IMR-90 (cell line): ENCODE measurements around the gene SNAP29. TPM values are rescaled to one million over a fixed set of nuclear protein-coding genes. Genes with fewer than 3 reads are reported as not detected.
A peak's percentile ranks its signal among the peaks of the same experiment; 100 is the strongest.

Experiments used
- ATAC-seq: fragments of 200-7000 bp; cut with Tn5 transposase; 2 replicates; pipeline ENCODE4 v1.9.1; 2020; ENCODE audit warnings: low read depth, mild to moderate bottlenecking, moderate library complexity
- BruUV-seq: library from RNA; stranded (reverse); fragments of 400-500 nt; replicated peaks from 2 replicates; lab custom pipeline; 2021; lab: Mats Ljungman, UMichigan
- CTCF ChIA-PET: fragments of 300-600 bp; formaldehyde crosslinking; extraction: SDS; loops from one replicate; lab custom pipeline; 2021; ENCODE audit warnings: antibody characterized with exemption; lab: Yijun Ruan, JAX
- POLR2A ChIA-PET: fragments of 300-600 bp; sonication (Branson Sonifier 250); formaldehyde crosslinking; loops from one replicate; lab custom pipeline; 2022; ENCODE audit warnings: antibody characterized with exemption; ENCODE audit not compliant: unreplicated experiment; lab: Charles Lee
- DNase-seq: peaks from one replicate; pipeline ENCODE4 v3.0.0; 2013
- H2AFZ ChIP-seq: replicated peaks from 2 replicates; pipeline ENCODE3; 2013; ENCODE audit warnings: low read length, mild to moderate bottlenecking; ENCODE audit not compliant: poor library complexity
- H2AK5ac ChIP-seq: 2 replicates; pipeline ENCODE4 v1.6.1; 2013; ENCODE audit warnings: low read depth, low read length, inconsistent platforms
- H2AK9ac ChIP-seq: replicated peaks from 2 replicates; pipeline ENCODE3; 2013; ENCODE audit warnings: mild to moderate bottlenecking, low read depth, low read length, moderate library complexity; ENCODE audit not compliant: poor library complexity
- H2BK120ac ChIP-seq: 2 replicates; pipeline ENCODE4 v1.6.1; 2013; ENCODE audit warnings: low read depth, low read length, inconsistent platforms
- H2BK15ac ChIP-seq: 3 replicates; pipeline ENCODE4 v1.6.1; 2013; ENCODE audit warnings: low read depth, low read length, inconsistent platforms
- H2BK20ac ChIP-seq: 2 replicates; pipeline ENCODE4 v1.6.1; 2013; ENCODE audit warnings: low read depth, mild to moderate bottlenecking, inconsistent platforms, low read length, moderate library complexity
- H2BK5ac ChIP-seq: 2 replicates; pipeline ENCODE4 v1.6.1; 2013; ENCODE audit warnings: mild to moderate bottlenecking, low read depth, low read length, inconsistent platforms; ENCODE audit not compliant: poor library complexity, severe bottlenecking
- H3K14ac ChIP-seq: replicated peaks from 2 replicates; pipeline ENCODE4 v1.6.1; 2013; ENCODE audit warnings: low read depth, low read length, inconsistent platforms
- H3K18ac ChIP-seq: 2 replicates; pipeline ENCODE4 v1.6.1; 2013; ENCODE audit warnings: low read depth, low read length, control low read depth
- H3K23ac ChIP-seq: 2 replicates; pipeline ENCODE4 v1.6.1; 2013; ENCODE audit warnings: low read depth, low read length, inconsistent platforms
- H3K27ac ChIP-seq: 2 replicates; pipeline ENCODE4 v1.5.1; 2013; ENCODE audit warnings: mild to moderate bottlenecking, control low read depth, low read length; ENCODE audit not compliant: insufficient read depth
- H3K27me3 ChIP-seq: 2 replicates; pipeline ENCODE4 v1.6.1; 2013; ENCODE audit warnings: low read length; ENCODE audit not compliant: control insufficient read depth, insufficient read depth
- H3K36me3 ChIP-seq: 2 replicates; pipeline ENCODE4 v1.6.1; 2013; ENCODE audit warnings: low read length, mixed read lengths; ENCODE audit not compliant: control insufficient read depth, insufficient read depth
- H3K4ac ChIP-seq: 2 replicates; pipeline ENCODE4 v1.6.1; 2013; ENCODE audit warnings: low read depth, low read length, inconsistent platforms
- H3K4me1 ChIP-seq: 2 replicates; pipeline ENCODE4 v1.6.1; 2013; ENCODE audit warnings: low read length, mixed read lengths; ENCODE audit not compliant: control insufficient read depth, insufficient read depth
- H3K4me2 ChIP-seq: 2 replicates; pipeline ENCODE4 v1.6.1; 2013; ENCODE audit warnings: low read depth, mild to moderate bottlenecking, control low read depth, low read length, moderate library complexity
- H3K4me3 ChIP-seq: 2 replicates; pipeline ENCODE4 v1.5.1; 2013; ENCODE audit warnings: low read depth, mild to moderate bottlenecking, control low read depth, low read length, moderate library complexity; ENCODE audit not compliant: insufficient read depth
- H3K56ac ChIP-seq: 2 replicates; pipeline ENCODE4 v1.6.1; 2013; ENCODE audit warnings: low read length, inconsistent platforms; ENCODE audit not compliant: insufficient read depth; ENCODE audit errors: extremely low read depth
- H3K79me1 ChIP-seq, 2 experiments: 2 replicates each; pipeline ENCODE4 v1.6.1; 2013; ENCODE audit warnings: low read length in 2 of 2, inconsistent platforms in 1 of 2, low read depth in 1 of 2
- H3K9ac ChIP-seq: 2 replicates; pipeline ENCODE4 v1.6.1; 2013; ENCODE audit warnings: low read depth, low read length, control low read depth
- H3K9me1 ChIP-seq: 2 replicates; pipeline ENCODE4 v1.6.1; 2013; ENCODE audit warnings: low read length, inconsistent platforms; ENCODE audit not compliant: insufficient read depth
- H3K9me3 ChIP-seq: 2 replicates; pipeline ENCODE4 v1.6.1; 2013; ENCODE audit warnings: low read length; ENCODE audit not compliant: control insufficient read depth, insufficient read depth
- H4K20me1 ChIP-seq: 2 replicates; pipeline ENCODE4 v1.6.1; 2013; ENCODE audit warnings: low read length, inconsistent platforms; ENCODE audit not compliant: insufficient read depth
- H4K5ac ChIP-seq: 2 replicates; pipeline ENCODE4 v1.6.1; 2013; ENCODE audit warnings: mild to moderate bottlenecking, low read depth, low read length, control low read depth
- H4K8ac ChIP-seq, 2 experiments: 2 replicates each; pipeline ENCODE4 v1.6.1; 2013; ENCODE audit warnings: low read depth in 2 of 2, low read length in 2 of 2, control low read depth in 1 of 2, inconsistent platforms in 1 of 2
- H4K91ac ChIP-seq: 2 replicates; pipeline ENCODE4 v1.6.1; 2013; ENCODE audit warnings: low read depth, low read length, inconsistent platforms; ENCODE audit not compliant: insufficient read depth
- BHLHE40 ChIP-seq: fragments of 150-350 bp; IDR thresholded peaks from 2 replicates; pipeline ENCODE4 v1.6.1; 2016; ENCODE audit warnings: mild to moderate bottlenecking, low read depth, low read length
- CEBPB ChIP-seq: IDR thresholded peaks from 2 replicates; pipeline ENCODE4 v1.6.1; 2012; ENCODE audit warnings: low read depth, low read length, improper control_type of control experiment
- CHD1 ChIP-seq: IDR thresholded peaks from 2 replicates; pipeline ENCODE4 v1.6.1; 2012; ENCODE audit warnings: low read depth, low read length, improper control_type of control experiment
- CTCF ChIP-seq: conservative IDR thresholded peaks from 2 replicates; pipeline ENCODE4 v1.5.1; 2012; ENCODE audit warnings: mild to moderate bottlenecking, low read depth, low read length, improper control_type of control experiment
- ELK1 ChIP-seq: fragments of 150-350 bp; IDR thresholded peaks from 2 replicates; pipeline ENCODE4 v1.6.1; 2016; ENCODE audit warnings: low read depth, mild to moderate bottlenecking, low read length, moderate library complexity, borderline replicate concordance
- FOS ChIP-seq: fragments of 150-350 bp; IDR thresholded peaks from 2 replicates; pipeline ENCODE4 v1.6.1; 2016; ENCODE audit warnings: low read depth, low read length
- MAZ ChIP-seq: IDR thresholded peaks from 2 replicates; pipeline ENCODE4 v1.6.1; 2012; ENCODE audit warnings: low read depth, mild to moderate bottlenecking, low read length, improper control_type of control experiment, moderate library complexity, borderline replicate concordance
- MXI1 ChIP-seq: IDR thresholded peaks from 2 replicates; pipeline ENCODE4 v1.6.1; 2012; ENCODE audit warnings: low read depth, mild to moderate bottlenecking, low read length, moderate library complexity, borderline replicate concordance
- NFE2L2 ChIP-seq: fragments of 150-350 bp; IDR thresholded peaks from 2 replicates; pipeline ENCODE4 v1.6.1; 2016; ENCODE audit warnings: low read depth, mild to moderate bottlenecking, low read length
- POLR2A ChIP-seq: IDR thresholded peaks from 2 replicates; pipeline ENCODE4 v1.6.1; 2012; ENCODE audit warnings: mild to moderate bottlenecking, low read depth, low read length
- RAD21 ChIP-seq: IDR thresholded peaks from 2 replicates; pipeline ENCODE4 v1.6.1; 2012; ENCODE audit warnings: low read length, improper control_type of control experiment
- RCOR1 ChIP-seq: IDR thresholded peaks from 2 replicates; pipeline ENCODE4 v1.6.1; 2012; ENCODE audit warnings: mild to moderate bottlenecking, low read length, improper control_type of control experiment; ENCODE audit not compliant: insufficient replicate concordance
- RFX5 ChIP-seq: IDR thresholded peaks from 2 replicates; pipeline ENCODE4 v1.8.0; 2012; ENCODE audit warnings: low read depth, mild to moderate bottlenecking, low read length, moderate library complexity
- SMC3 ChIP-seq: fragments of 150-350 bp; IDR thresholded peaks from 2 replicates; pipeline ENCODE4 v1.6.1; 2016; ENCODE audit warnings: low read depth, mild to moderate bottlenecking, antibody characterized with exemption, low read length, moderate library complexity
- USF2 ChIP-seq: fragments of 150-350 bp; IDR thresholded peaks from 2 replicates; pipeline ENCODE4 v1.6.1; 2017; ENCODE audit warnings: mild to moderate bottlenecking, antibody characterized with exemption, low read length, low read depth
- WGBS, 2 experiments: methylation state at CpG; one replicate each; pipeline versions ENCODE4 v1.1.5 to v1.1.7; 2013; ENCODE audit warnings: missing lambda C conversion rate in 2 of 2; ENCODE audit not compliant: insufficient read length in 1 of 2; ENCODE audit errors: extremely low coverage in 2 of 2; 5-methylcytosine and 5-hydroxymethylcytosine counted together
- dilution Hi-C: fragments of 300-500 bp; cut with HindIII; formaldehyde crosslinking; loops from one replicate; pipeline ENCODE4 v1.14.3; 2018; ENCODE audit warnings: low sequenced_read_pairs; ENCODE audit not compliant: unreplicated experiment
- in situ Hi-C: fragments of 300-500 bp; cut with MboI; formaldehyde crosslinking; loops from 3 replicates; pipeline ENCODE4 v1.14.3; 2019; ENCODE audit warnings: low sequenced_read_pairs, inconsistent platforms, mixed read lengths
- intact Hi-C: fragments of 100-400 bp; cut with micrococcal nuclease; formaldehyde crosslinking; loops from 2 replicates; pipeline ENCODE4 v1.10.0; 2022
- polyA plus RNA-seq, 3 experiments: library from polyadenylated mRNA; depleted of rRNA; stranded (reverse); fragments of >200 nt; gene quantifications; 2 replicates each; pipeline ENCODE4 v1.2.3, GENCODE V29; 2012; ENCODE audit warnings: low replicate concordance in 1 of 3
- total RNA-seq: library from RNA; depleted of rRNA; stranded (reverse); fragments of >200 nt; gene quantifications from 2 replicates; pipeline ENCODE4 v1.2.3, GENCODE V29; 2012

SNAP29 gene
- total and polyA plus RNA-seq, 2 of the 4 experiments (the other 2 are of a cell fraction), result 10.6 to 29.5 TPM

GRCh38 chr22:20903093-20903492 lies 44.3 kb downstream of the SNAP29 start:
- in situ Hi-C loops, result no loop called here
- H3K36me3 ChIP-seq, result no peaks in the 10 kb centered on the region
- intact Hi-C loops, result no loop called here
- H3K9me3 ChIP-seq, result no peaks in the 10 kb centered on the region
- no peak overlapping the region for H3K4me3 ChIP-seq
- no peak overlapping the region for H2BK5ac ChIP-seq
- no peak overlapping the region for H2BK120ac ChIP-seq
- no peak overlapping the region for H3K23ac ChIP-seq
- no peak overlapping the region for H3K14ac ChIP-seq
- H4K8ac ChIP-seq, result no peak overlapping the region
- 0 out of 2 replicates have a peak, but pooled peaks cover 10% of the 10 kb centered on the region for H3K9me1 ChIP-seq
- no peak overlapping the region for H3K4me2 ChIP-seq
- H3K4ac ChIP-seq, result no peak overlapping the region
- BruUV-seq, result no TSS peak
- H2AK5ac ChIP-seq, result peak overlapping the region; percentile 56; the same call in 1 of the 2 replicates
- DNase-seq (no peak), ATAC-seq (no peak)
- H2BK20ac ChIP-seq, result no peak overlapping the region
- CTCF ChIA-PET, result interaction anchor here (1.5 kb wide), 1 partner anchor 17 kb away, joined by 4 read pairs; no protein-coding TSS in a partner anchor
- H2BK15ac ChIP-seq, result no peak overlapping the region
- no peak overlapping the region for H2AK9ac ChIP-seq
- no peak overlapping the region for H2AFZ ChIP-seq
- H4K20me1 ChIP-seq, result no peaks in the 10 kb centered on the region
- no peaks in the 10 kb centered on the region for H3K27me3 ChIP-seq
- no peak overlapping the region for H3K18ac ChIP-seq
- no CpG with 5 or more reads among the region's 2 CpGs for WGBS, 2 experiments
- no peak overlapping the region for H4K91ac ChIP-seq
- H3K4me1 ChIP-seq, result peaks cover 10% of the 10 kb centered on the region
- H3K56ac ChIP-seq, result no peak overlapping the region
- H3K27ac ChIP-seq, result no peak overlapping the region
- no peak overlapping the region for H4K5ac ChIP-seq
- no peak overlapping the region for H3K9ac ChIP-seq
- POLR2A ChIA-PET, result no interaction called here
- TF ChIP-seq CHD1 (no peak), POLR2A (no peak), CEBPB (no peak), SMC3 (no peak), ELK1 (no peak), MXI1 (no peak), RCOR1 (no peak), CTCF (no peak), NFE2L2 (no peak), RAD21 (no peak), FOS (no peak), MAZ (no peak), RFX5 (no peak), BHLHE40 (no peak), USF2 (no peak)
- dilution Hi-C loops, result no loop called here
- 0 out of 4 replicates have a peak, but pooled peaks cover 0 to 2% of the 10 kb centered on the region in 2 experiments for H3K79me1 ChIP-seq
